Endothelial cell of umbilical vein (primary cell): ENCODE data around the gene RAB25. TPM values are rescaled to one million over a fixed set of nuclear protein-coding genes. Genes with fewer than 3 reads are reported as not detected.

Experiments used
- BruUV-seq: library from RNA; stranded (reverse); fragments of 400-500 nt; replicated peaks from 2 replicates; lab custom pipeline; 2021; lab: Mats Ljungman, UMichigan
- CTCF ChIA-PET: fragments of 300-600, 350-600 bp; sonication (Branson Sonifier 250); formaldehyde crosslinking; loops from one replicate; lab custom pipeline; 2021; ENCODE audit warnings: antibody characterized with exemption, inconsistent platforms; lab: Charles Lee
- POLR2A ChIA-PET: fragments of 300-600, 350-600 bp; sonication (Branson Sonifier 250); formaldehyde crosslinking; loops from one replicate; lab custom pipeline; 2021; ENCODE audit warnings: antibody characterized with exemption, inconsistent platforms; lab: Charles Lee
- DNase-seq: peaks from one replicate; pipeline ENCODE4 v3.0.0-alpha.2; 2011; ENCODE audit warnings: low read depth, low spot score
- FAIRE-seq: peaks from 2 replicates; lab custom pipeline; 2011; peaks lifted over from hg19 to GRCh38; lab: Jason Lieb, UNC
- H2AFZ ChIP-seq: 2 replicates; pipeline ENCODE4 v1.6.0; 2012; ENCODE audit warnings: low read depth, low read length, control low read depth, inconsistent platforms
- H3K27ac ChIP-seq: 2 replicates; pipeline ENCODE4 v1.5.1; 2011; ENCODE audit warnings: low read depth, mild to moderate bottlenecking, control low read depth, low read length, moderate library complexity; ENCODE audit not compliant: insufficient read depth
- H3K27me3 ChIP-seq, 2 experiments: 2 replicates each; pipeline versions ENCODE4 v1.6.0 to v1.6.1; 2011; ENCODE audit warnings: low read length in 2 of 2, mixed read lengths in 1 of 2; ENCODE audit not compliant: control insufficient read depth in 2 of 2, insufficient read depth in 2 of 2
- H3K36me3 ChIP-seq, 2 experiments: 2 replicates in 1 of 2; 3 replicates in 1 of 2; pipeline ENCODE4 v1.5.1; 2011; ENCODE audit warnings: low read length in 2 of 2, mild to moderate bottlenecking in 1 of 2, moderate library complexity in 1 of 2; ENCODE audit not compliant: control insufficient read depth in 2 of 2, insufficient read depth in 2 of 2; ENCODE audit errors: extremely low read depth in 1 of 2
- H3K4me1 ChIP-seq: 3 replicates; pipeline ENCODE4 v1.5.1; 2011; ENCODE audit warnings: mild to moderate bottlenecking, low read length; ENCODE audit not compliant: control insufficient read depth, insufficient read depth; ENCODE audit errors: extremely low read depth
- H3K4me2 ChIP-seq: 2 replicates; pipeline ENCODE4 v1.6.1; 2011; ENCODE audit warnings: low read length, control low read depth, mixed read lengths; ENCODE audit not compliant: insufficient read depth
- H3K4me3 ChIP-seq, 3 experiments: fragments of 200-600 bp in 1 of 3; sonication (generic), shearing (Covaris generic) in 1 of 3; replicated peaks in 1 of 3; 2 replicates each; pipeline ENCODE4 v1.5.1; 2011 to 2016; ENCODE audit warnings: control low read depth in 3 of 3, low read length in 3 of 3, mild to moderate bottlenecking in 2 of 3, inconsistent platforms in 1 of 3, low read depth in 1 of 3, moderate library complexity in 1 of 3; ENCODE audit not compliant: insufficient read depth in 1 of 3
- H3K79me2 ChIP-seq: 2 replicates; pipeline ENCODE4 v1.6.0; 2012; ENCODE audit warnings: low read length, inconsistent platforms; ENCODE audit not compliant: control insufficient read depth, insufficient read depth
- H3K9ac ChIP-seq: replicated peaks from 2 replicates; pipeline ENCODE3; 2011; ENCODE audit warnings: low read length, control low read depth; ENCODE audit not compliant: insufficient read depth; ENCODE audit errors: extremely low read depth
- H3K9me1 ChIP-seq: replicated peaks from 3 replicates; pipeline ENCODE4 v1.6.0; 2011; ENCODE audit warnings: mild to moderate bottlenecking, low read length; ENCODE audit not compliant: control insufficient read depth, insufficient read depth; ENCODE audit errors: extremely low read depth
- H3K9me3 ChIP-seq: replicated peaks from 2 replicates; pipeline ENCODE4 v1.5.1; 2012; ENCODE audit warnings: low read length, inconsistent platforms; ENCODE audit not compliant: control insufficient read depth, insufficient read depth
- H4K20me1 ChIP-seq: replicated peaks from 2 replicates; pipeline ENCODE3; 2011; ENCODE audit warnings: mild to moderate bottlenecking, low read length; ENCODE audit not compliant: control insufficient read depth, insufficient read depth; ENCODE audit errors: extremely low read depth
- CTCF ChIP-seq, 2 donors: IDR thresholded peaks; 1 replicate in 1 of 2; 2 replicates in 1 of 2; pipeline ENCODE4 v1.5.1; 2011; ENCODE audit warnings: low read length in 2 of 2, mild to moderate bottlenecking in 2 of 2, moderate library complexity in 2 of 2, control low read depth in 1 of 2, inconsistent platforms in 1 of 2, low read depth in 1 of 2; ENCODE audit not compliant: insufficient read depth in 1 of 2; ENCODE audit errors: extremely low read depth in 1 of 2
- EZH2 ChIP-seq: IDR thresholded peaks from 2 replicates; pipeline ENCODE4 v1.6.1; 2012; ENCODE audit warnings: borderline replicate concordance, low read depth, mild to moderate bottlenecking, moderate library complexity, low read length, inconsistent platforms; ENCODE audit not compliant: severe bottlenecking
- FOS ChIP-seq: IDR thresholded peaks from 2 replicates; pipeline ENCODE4 v1.6.1; 2011; ENCODE audit warnings: mild to moderate bottlenecking, low read length, moderate library complexity, borderline replicate concordance; ENCODE audit not compliant: insufficient read depth
- GATA2 ChIP-seq: IDR thresholded peaks from 2 replicates; pipeline ENCODE4 v1.7.0; 2011; ENCODE audit warnings: low read depth, mild to moderate bottlenecking, moderate library complexity, mixed read lengths, low read length; ENCODE audit not compliant: insufficient read length, insufficient read depth
- JUN ChIP-seq: IDR thresholded peaks from 2 replicates; pipeline ENCODE4 v1.6.1; 2011; ENCODE audit warnings: borderline replicate concordance, low read depth; ENCODE audit not compliant: insufficient read length, insufficient read depth
- MAX ChIP-seq: IDR thresholded peaks from 2 replicates; pipeline ENCODE4 v1.6.1; 2011; ENCODE audit not compliant: insufficient read depth, insufficient read length
- MYC ChIP-seq: IDR thresholded peaks from one replicate; pipeline ENCODE4 v1.6.1; 2011; ENCODE audit warnings: mild to moderate bottlenecking, low read depth, low read length
- POLR2A ChIP-seq: IDR thresholded peaks from 2 replicates; pipeline ENCODE4 v1.6.1; 2012; ENCODE audit warnings: low read depth, mild to moderate bottlenecking, control low read depth, low read length
- POLR2AphosphoS5 ChIP-seq: IDR thresholded peaks from 2 replicates; pipeline ENCODE4 v1.6.1; 2012; ENCODE audit warnings: low read depth, mild to moderate bottlenecking, control low read depth, low read length, moderate library complexity; ENCODE audit not compliant: insufficient read depth
- dilution Hi-C: fragments of 300-500 bp; cut with MboI; formaldehyde crosslinking; loops from one replicate; pipeline ENCODE4 v1.15.0; 2019; ENCODE audit warnings: low sequenced_read_pairs; ENCODE audit not compliant: extremely low pct_ligation_motif_present
- intact Hi-C: fragments of 100-400 bp; cut with micrococcal nuclease; formaldehyde crosslinking; loops from one replicate; pipeline ENCODE4 v1.10.0; 2022
- polyA plus RNA-seq, 4 experiments: library from polyadenylated mRNA; depleted of rRNA in 3 of 4; stranded (reverse) in 3 of 4; unstranded in 1 of 4; fragments of >200 nt; gene quantifications; 2 replicates each; pipeline versions ENCODE4 v1.2.1 to v1.2.3, GENCODE V29; 2011 to 2012; ENCODE audit warnings: missing spikeins in 1 of 4
- total RNA-seq: library from RNA; stranded (reverse); gene quantifications from 2 replicates; pipeline ENCODE4 v1.2.3, GENCODE V29; 2021

Gene RAB25
- total and polyA plus RNA-seq, 2 donors (not counting 3 experiments of a cell fraction or from before 2014, with no cell fraction given), result not detected

GRCh38 chr1:156108057-156108456 is 47.1 kb downstream of the RAB25 start:
- Histone ChIP-seq H3K36me3 (no peaks in the 10 kb centered on the region), H3K4me1 (peaks cover 30% of the 10 kb centered on the region), H4K20me1 (no peaks in the 10 kb centered on the region), H3K27ac (no peak overlapping the region), H3K79me2 (no peaks in the 10 kb centered on the region), H3K9me3 (no peaks in the 10 kb centered on the region), H3K4me3 (no peak overlapping the region), H3K9me1 (no peaks in the 10 kb centered on the region), H2AFZ (no peak overlapping the region), H3K27me3 (no peaks in the 10 kb centered on the region), H3K4me2 (no peak overlapping the region), H3K9ac (no peak overlapping the region)
- dilution Hi-C loops, result no loop called here
- no TSS peak for BruUV-seq
- FAIRE-seq (no peak), DNase-seq (no peak)
- intact Hi-C loops, result no loop called here
- ChIA-PET POLR2A (no interaction called here), CTCF (interaction anchor here (0.7 to 2.2 kb wide), 3 partner anchors 11 to 22 kb away, joined by 3 to 8 read pairs (median 7); no protein-coding TSS in a partner anchor)
- TF ChIP-seq JUN (no peak), CTCF (IDR thresholded peaks at IDR 0.05; ENCODE audit: extremely low read depth in 1 of 2, insufficient read depth in 1 of 2, low read depth in 1 of 2, low read length in 2 of 2) (no peak), POLR2AphosphoS5 (no peak)

DNA sequence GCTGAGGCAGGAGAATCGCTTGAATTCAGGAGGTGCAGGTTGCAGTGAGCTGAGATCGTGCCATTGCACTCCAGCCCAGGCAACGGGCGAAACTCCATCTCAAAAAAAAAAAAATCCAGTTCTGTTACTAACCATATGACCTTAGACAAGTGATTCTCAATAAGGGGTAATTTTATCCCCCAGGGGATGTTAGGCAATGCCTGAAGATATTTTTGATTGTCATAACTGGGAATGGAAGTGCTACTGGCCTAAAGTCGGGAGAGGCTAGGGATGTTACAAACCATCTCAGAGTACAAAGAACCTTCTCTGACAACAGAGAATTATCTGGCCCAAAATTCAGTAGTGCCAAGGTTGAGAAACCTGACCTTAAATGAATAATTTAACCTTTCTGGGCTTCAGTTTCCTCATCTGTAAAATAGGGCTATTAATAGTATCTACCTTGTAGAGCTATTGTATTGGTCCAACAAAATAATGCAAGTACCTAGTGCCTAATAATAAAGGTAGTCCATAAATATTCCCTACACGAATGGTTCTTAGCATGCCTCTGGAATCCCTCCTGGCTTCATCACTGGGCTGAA is 47.8 kb downstream of the RAB25 start:
- no TSS peak for BruUV-seq
- Histone ChIP-seq H3K36me3 (no peaks in the 10 kb centered on the region), H3K4me2 (no peak overlapping the region), H3K27me3 (no peaks in the 10 kb centered on the region), H2AFZ (no peak overlapping the region), H3K9me3 (no peaks in the 10 kb centered on the region), H3K9ac (no peak overlapping the region), H3K9me1 (no peaks in the 10 kb centered on the region), H3K4me3 (no peak overlapping the region), H3K4me1 (peaks cover 26% of the 10 kb centered on the region), H3K79me2 (no peaks in the 10 kb centered on the region), H4K20me1 (no peaks in the 10 kb centered on the region), H3K27ac (no peak overlapping the region)
- dilution Hi-C loops, result no loop called here
- no peak for DNase-seq
- ChIA-PET CTCF (interaction anchor here (1.0 to 2.2 kb wide), 3 partner anchors 12 to 21 kb away, joined by 4 to 7 read pairs (median 5); no protein-coding TSS in a partner anchor), POLR2A (no interaction called here)
- no peak for FAIRE-seq
- intact Hi-C loops, result no loop called here
- TF ChIP-seq POLR2AphosphoS5, result no peak
- no peak for TF ChIP-seq GATA2
- no peak for TF ChIP-seq JUN
- TF ChIP-seq EZH2, result no peak
- TF ChIP-seq FOS, result no peak
- no peak for TF ChIP-seq CTCF (IDR thresholded peaks at IDR 0.05; ENCODE audit: extremely low read depth in 1 of 2, insufficient read depth in 1 of 2, low read depth in 1 of 2, low read length in 2 of 2)
- TF ChIP-seq POLR2A, result no peak
- TF ChIP-seq MYC, result no peak
- no peak for TF ChIP-seq MAX
